Measurements from ENCODE around the gene TMEM171.

The TMEM171 gene

DNA sequence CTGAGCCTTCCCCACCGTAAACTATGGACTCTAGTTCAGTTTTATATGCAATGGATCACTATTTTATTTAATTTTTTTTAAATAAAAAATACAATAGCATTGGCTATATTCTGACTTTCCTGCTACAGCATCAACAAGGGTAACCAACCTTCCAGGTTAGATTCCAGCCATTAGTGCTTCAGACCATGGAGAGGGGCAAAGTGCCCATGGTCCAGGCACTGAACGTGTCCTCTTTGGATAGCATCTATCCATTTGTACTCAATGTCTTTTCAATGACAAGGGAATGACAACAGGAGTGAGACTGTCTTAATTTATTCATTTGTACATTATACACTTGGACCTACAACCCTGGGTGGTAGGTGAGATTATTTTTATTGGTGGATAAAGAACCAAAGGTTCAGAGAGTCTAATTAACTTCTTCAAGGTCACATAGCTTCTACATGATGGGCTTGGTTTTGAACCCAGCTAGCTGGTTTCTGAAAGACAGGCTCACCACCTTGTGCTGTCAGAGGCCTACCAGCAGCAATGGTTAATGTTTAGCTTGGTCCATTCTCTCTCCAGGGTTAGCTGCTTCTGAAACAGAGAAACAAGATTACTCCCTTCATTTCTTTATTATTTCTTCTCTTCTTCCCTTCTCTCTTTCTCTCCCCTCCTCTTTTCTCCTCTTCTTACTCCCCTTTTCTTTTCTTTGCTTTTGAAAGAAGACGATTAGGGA lies 11.5 kb downstream of the TMEM171 start:
- Mint-ChIP-seq H3K4me1 (ENCODE audit: low read depth) (peaks cover 2% of the 10 kb centered on the region), H3K27ac (no peak overlapping the region), H3K4me3 (no peak overlapping the region), H3K27me3 (peaks cover 26% of the 10 kb centered on the region), H3K9me3 (ENCODE audit: low read depth) (no peaks in the 10 kb centered on the region), H3K36me3 (no peaks in the 10 kb centered on the region)

DNA sequence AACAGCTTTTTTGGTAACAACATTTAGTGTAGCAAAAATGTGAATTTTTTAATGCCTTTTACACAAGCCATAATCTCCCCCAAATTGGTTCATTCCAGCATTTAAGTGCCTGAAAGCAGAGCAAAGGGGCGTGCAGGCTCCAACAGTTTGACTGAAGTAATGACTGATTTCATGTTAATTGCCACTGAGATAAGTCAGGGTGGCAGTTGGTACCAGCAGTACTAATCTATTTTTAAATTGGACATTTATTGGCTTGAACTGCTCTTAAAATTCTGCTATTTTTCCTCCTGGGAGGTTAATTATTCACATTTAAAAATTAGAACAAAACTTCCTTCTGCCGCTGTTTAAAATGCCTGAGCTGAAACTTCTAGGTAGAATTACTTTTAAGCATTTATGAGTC lies 12.4 kb downstream of the TMEM171 start:
- no peak overlapping the region for H3K4me3 Mint-ChIP-seq
- H3K27me3 Mint-ChIP-seq: peaks cover 34% of the 10 kb centered on the region
- H3K36me3 Mint-ChIP-seq: no peaks in the 10 kb centered on the region
- no peak overlapping the region for H3K27ac Mint-ChIP-seq
- peaks cover 2% of the 10 kb centered on the region for H3K4me1 Mint-ChIP-seq (ENCODE audit: low read depth)
- no peaks in the 10 kb centered on the region for H3K9me3 Mint-ChIP-seq (ENCODE audit: low read depth)

DNA sequence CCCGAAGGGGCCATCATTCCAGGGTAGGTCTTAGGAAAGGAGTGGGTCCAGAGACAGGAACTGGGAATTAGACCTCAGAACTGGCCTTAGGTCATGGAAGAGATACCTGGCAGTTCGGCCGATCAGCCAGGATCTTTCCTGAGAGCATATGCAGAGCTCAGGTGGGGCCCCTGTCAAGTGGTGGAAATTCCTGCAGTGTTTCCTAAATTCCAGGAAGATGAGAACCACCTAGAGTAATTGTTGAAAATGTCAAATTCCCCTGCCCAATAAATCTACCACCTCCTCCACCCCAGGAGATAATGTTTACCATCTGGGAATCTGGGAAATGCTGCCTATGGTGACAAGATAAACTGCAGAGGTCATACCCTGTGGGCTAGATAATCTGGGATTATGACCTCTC lies 14.6 kb downstream of the TMEM171 start:
- Mint-ChIP-seq H3K4me3 (no peak overlapping the region), H3K4me1 (ENCODE audit: low read depth) (peaks cover 2% of the 10 kb centered on the region), H3K27me3 (peaks cover 31% of the 10 kb centered on the region), H3K27ac (no peak overlapping the region), H3K36me3 (no peaks in the 10 kb centered on the region), H3K9me3 (ENCODE audit: low read depth) (no peaks in the 10 kb centered on the region)

DNA sequence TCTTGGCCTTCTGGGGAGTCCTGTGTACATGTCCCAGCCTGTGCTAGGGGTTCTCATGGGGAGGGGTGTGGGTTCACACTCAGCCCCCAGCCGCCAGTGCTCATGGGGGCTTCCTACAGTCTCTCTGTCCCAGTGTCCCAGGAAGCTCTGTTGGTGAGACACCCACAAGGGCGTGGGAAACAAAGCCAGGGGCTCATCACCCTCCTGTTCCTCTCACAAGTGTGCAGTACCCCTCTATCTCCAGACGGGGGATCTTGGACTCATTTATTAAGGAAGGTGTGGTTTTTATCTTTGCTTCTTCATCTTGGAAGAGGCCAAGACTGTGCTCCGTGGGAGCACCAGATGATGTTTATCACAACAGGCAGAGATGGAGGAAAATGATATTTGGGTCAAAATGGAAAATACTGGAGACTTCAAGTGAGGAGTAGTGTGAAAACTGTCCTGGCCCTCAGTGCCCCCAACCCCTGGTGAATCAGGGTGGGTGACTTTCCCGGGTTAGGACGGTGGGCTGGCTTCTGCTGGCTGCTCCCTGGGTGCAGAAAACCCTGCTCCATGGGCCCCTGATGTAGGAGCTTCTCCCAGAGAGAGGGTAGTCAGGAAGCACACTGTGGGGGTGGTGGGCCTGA lies 15.2 kb downstream of the TMEM171 start:
- Mint-ChIP-seq H3K4me3 (no peak overlapping the region), H3K27me3 (peaks cover 31% of the 10 kb centered on the region), H3K9me3 (ENCODE audit: low read depth) (no peaks in the 10 kb centered on the region), H3K27ac (no peak overlapping the region), H3K4me1 (ENCODE audit: low read depth) (peaks cover 2% of the 10 kb centered on the region), H3K36me3 (no peaks in the 10 kb centered on the region)

DNA sequence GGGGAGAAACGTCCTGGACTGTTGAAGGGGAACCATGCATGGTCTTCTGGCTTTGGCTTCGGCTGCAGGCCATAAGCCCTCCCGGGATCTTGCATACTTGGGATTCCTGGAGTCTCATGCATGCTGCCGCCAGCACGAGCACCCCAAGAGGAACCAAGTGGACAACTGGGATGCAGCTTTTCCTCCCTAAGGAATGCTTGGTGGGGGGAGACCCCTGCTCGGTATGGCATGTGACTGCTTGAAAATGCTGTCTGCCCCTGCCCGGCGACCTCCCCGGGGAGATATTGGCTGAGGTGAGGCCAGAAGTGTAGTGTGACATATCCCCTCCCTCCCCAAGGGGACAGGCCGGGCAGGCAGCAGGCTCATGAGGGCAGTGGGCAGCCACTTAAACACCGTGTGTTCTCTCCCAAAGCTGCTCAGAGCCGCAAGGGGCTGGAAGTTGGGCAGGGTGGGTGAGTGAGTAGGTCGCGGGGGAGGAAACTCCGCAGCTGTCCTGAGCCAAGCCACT lies 15.7 kb downstream of the TMEM171 start:
- Mint-ChIP-seq H3K9me3 (ENCODE audit: low read depth) (no peaks in the 10 kb centered on the region), H3K4me3 (no peak overlapping the region), H3K36me3 (no peaks in the 10 kb centered on the region), H3K27ac (no peak overlapping the region), H3K27me3 (peaks cover 33% of the 10 kb centered on the region), H3K4me1 (ENCODE audit: low read depth) (peaks cover 2% of the 10 kb centered on the region)

DNA sequence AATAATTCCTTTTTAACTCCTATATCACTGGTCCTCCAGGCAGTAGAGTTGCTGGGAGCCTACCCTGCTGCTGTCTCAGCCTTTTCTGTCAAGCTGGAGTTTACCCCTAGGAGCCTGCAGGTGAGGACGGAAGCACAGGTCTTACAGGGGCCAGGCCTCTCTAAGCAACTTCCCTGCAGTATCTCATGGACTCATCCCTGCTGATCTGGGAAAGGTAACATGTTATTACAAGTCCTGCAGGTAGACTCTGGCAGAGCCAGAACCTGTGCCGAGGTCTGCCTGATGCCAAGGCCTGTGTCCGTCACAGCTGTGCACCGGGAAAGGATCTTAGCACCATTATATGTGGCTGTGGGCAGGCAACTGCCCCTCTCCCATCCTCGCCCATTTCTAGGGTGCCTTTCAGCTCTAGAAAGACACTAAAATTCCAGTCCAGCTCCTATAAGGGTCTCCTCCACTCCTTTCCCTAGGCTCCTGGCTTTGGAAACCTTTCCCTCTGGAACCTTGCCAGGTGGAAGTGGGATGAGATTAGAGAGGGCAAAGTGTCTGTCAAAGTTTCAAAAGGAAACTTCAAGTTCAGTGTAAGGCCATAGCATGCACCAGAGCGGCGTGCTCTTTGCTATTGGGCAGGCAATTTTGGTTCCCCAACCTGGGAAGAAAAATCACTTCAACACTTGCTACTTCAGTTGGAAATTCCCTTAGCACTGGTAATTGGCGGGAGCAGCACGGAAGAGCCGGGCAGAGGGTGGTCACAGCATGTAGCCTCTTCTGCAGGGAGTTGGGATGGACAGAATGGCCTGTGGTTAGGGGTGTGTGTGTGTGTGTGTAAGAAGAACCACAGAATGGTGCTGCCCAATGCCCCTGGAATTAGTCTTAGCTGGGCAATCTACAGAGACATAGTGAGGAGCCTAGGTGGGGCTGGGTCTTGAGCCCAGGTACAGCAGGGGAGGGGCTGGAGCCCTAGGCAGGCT lies 17.5 kb downstream of the TMEM171 start:
- Mint-ChIP-seq H3K27me3 (peaks cover 40% of the 10 kb centered on the region), H3K4me1 (ENCODE audit: low read depth) (peaks cover 2% of the 10 kb centered on the region), H3K27ac (no peak overlapping the region), H3K9me3 (ENCODE audit: low read depth) (no peaks in the 10 kb centered on the region), H3K4me3 (no peak overlapping the region), H3K36me3 (no peaks in the 10 kb centered on the region)

DNA sequence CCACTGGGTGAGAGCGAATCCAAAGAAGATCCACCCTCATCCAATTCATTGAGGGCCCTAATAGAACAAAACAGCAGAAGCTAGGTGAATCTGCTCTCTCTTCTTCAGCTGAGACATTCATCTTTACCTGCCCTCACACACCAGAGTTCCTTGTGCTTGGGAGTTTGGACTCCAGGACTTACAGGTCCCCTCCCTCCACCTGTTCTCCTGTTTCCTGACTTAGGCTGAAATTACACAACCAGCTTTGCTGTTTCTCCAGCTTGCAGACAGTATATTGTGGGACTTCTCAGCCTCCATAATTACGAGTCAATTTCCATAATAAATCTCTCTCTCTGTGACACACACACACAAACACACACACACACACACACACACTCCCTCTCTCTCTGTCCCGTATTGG lies 19.1 kb downstream of the TMEM171 start:
- H3K9me3 Mint-ChIP-seq (ENCODE audit: low read depth): no peaks in the 10 kb centered on the region
- H3K4me1 Mint-ChIP-seq (ENCODE audit: low read depth): peaks cover 2% of the 10 kb centered on the region
- H3K36me3 Mint-ChIP-seq: no peaks in the 10 kb centered on the region
- H3K4me3 Mint-ChIP-seq: no peak overlapping the region
- peaks cover 47% of the 10 kb centered on the region for H3K27me3 Mint-ChIP-seq
- no peak overlapping the region for H3K27ac Mint-ChIP-seq

DNA sequence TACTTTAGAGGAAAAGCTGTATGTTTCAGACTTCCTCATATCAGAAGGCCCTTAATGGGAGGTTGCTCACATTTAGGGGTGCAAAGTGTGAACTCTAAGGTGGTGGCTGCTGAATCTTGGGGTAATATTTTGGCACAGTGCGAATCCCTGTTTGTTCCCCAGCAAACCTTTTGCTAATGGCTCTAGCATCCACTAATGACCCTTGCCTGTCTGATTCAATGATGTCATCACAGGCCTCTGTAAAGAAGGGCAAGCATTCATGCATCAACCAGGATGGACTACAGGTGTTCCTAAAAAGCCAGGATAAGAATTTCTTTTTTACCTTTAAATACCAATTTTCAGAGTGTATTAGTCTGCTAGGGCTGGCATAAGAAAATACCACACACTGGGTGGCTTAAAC lies 20.4 kb downstream of the TMEM171 start:
- Mint-ChIP-seq H3K4me3 (no peak overlapping the region), H3K4me1 (ENCODE audit: low read depth) (no peaks in the 10 kb centered on the region), H3K27me3 (peaks cover 49% of the 10 kb centered on the region)

DNA sequence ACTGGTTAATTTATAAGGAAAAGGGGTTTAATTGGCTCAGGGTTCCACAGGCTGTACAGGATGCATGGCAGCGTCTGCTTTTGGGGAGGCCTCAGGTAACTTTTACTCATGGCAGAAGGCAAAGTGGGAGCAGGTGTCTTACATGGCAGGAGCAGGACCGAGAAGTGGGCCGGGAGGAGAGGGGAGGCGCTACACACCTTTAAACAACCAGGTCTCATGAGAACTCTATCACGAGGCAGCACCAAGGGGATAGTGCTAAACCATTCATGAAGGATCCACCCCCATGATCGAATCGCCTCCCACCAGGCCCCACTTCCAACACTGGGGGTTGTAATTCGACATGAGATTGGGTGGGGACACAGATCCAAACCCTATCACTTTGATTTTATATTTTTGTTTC lies 21.7 kb downstream of the TMEM171 start:
- no peak overlapping the region for H3K4me3 Mint-ChIP-seq
- peaks cover 52% of the 10 kb centered on the region for H3K27me3 Mint-ChIP-seq
- no peak overlapping the region for H3K27ac Mint-ChIP-seq

More for the DNA sequence above, 20.4 kb downstream of the TMEM171 start:
- Mint-ChIP-seq H3K9me3 (ENCODE audit: low read depth) (no peaks in the 10 kb centered on the region), H3K36me3 (peaks cover 2% of the 10 kb centered on the region), H3K27ac (no peak overlapping the region)

DNA sequence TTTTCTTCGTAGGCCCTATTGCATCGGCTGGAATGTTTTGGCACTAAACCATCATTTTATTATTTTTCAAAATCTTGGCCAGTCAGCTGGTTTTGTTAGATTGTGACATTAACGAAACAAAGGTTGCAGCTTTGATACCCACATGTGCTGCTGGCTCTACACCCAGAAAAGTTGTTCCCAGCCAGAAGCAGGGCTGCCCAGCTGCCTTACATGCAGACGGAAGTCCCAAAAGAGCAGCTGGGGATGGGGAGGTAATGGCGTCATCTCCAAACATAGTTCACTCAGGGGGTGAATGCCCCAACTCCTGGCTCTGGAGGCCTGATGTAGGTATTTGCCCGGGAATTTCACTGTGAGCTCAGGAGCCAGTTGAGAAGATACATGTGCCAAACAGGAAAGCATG lies 23.3 kb downstream of the TMEM171 start:
- Mint-ChIP-seq H3K9me3 (ENCODE audit: low read depth) (no peaks in the 10 kb centered on the region), H3K4me3 (no peak overlapping the region), H3K27ac (no peak overlapping the region), H3K27me3 (peaks cover 40% of the 10 kb centered on the region), H3K4me1 (ENCODE audit: low read depth) (no peaks in the 10 kb centered on the region), H3K36me3 (peaks cover 4% of the 10 kb centered on the region)

More for the DNA sequence above, 21.7 kb downstream of the TMEM171 start:
- no peaks in the 10 kb centered on the region for H3K9me3 Mint-ChIP-seq (ENCODE audit: low read depth)
- H3K36me3 Mint-ChIP-seq: peaks cover 4% of the 10 kb centered on the region
- no peaks in the 10 kb centered on the region for H3K4me1 Mint-ChIP-seq (ENCODE audit: low read depth)

DNA sequence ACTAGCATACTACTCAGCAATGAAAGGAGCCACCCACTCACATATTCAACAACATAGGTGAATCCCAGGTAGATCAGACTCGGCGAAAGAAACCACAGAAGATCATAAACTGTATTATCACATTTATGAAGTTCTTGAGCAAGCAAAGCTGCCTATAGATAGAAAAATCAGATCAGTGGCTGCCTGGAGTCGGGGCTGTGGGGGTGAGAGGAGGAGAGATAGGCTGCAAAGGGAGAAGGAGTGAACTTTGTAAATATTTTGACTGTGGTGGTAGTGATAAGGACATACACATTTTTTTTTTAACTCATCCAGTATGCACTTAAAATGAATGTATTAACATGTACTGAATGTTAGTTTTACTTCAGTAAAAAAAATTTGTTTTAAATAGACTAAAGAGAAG lies 29.2 kb downstream of the TMEM171 start:
- peaks cover 4% of the 10 kb centered on the region for H3K36me3 Mint-ChIP-seq
- no peak overlapping the region for H3K4me3 Mint-ChIP-seq
- no peak overlapping the region for H3K27ac Mint-ChIP-seq
- no peaks in the 10 kb centered on the region for H3K9me3 Mint-ChIP-seq (ENCODE audit: low read depth)
- H3K4me1 Mint-ChIP-seq (ENCODE audit: low read depth): no peaks in the 10 kb centered on the region
- peaks cover 49% of the 10 kb centered on the region for H3K27me3 Mint-ChIP-seq

DNA sequence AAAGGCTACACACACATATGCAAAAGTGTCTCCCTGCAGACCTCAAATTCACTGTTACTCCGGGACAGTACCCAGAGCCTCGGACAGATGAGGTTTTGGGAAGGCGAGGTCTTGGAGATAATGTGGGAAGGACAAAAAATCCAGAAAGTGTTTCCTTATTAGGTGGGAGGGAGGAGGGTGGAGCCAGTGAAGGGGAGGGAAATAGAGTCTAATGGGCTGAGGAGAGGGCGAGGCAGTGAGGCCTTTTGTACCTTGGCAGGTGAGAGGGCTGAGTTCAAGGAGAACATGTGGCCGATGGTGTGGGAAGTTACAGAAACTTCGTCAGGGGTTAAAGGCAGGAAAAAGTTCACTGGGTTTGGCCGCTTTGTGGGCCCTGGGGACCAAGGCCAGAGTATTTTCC lies 30.5 kb downstream of the TMEM171 start:
- H3K27ac Mint-ChIP-seq: no peak overlapping the region
- H3K9me3 Mint-ChIP-seq (ENCODE audit: low read depth): no peaks in the 10 kb centered on the region
- H3K36me3 Mint-ChIP-seq: peaks cover 2% of the 10 kb centered on the region
- H3K27me3 Mint-ChIP-seq: peaks cover 47% of the 10 kb centered on the region
- no peak overlapping the region for H3K4me3 Mint-ChIP-seq
- no peaks in the 10 kb centered on the region for H3K4me1 Mint-ChIP-seq (ENCODE audit: low read depth)

DNA sequence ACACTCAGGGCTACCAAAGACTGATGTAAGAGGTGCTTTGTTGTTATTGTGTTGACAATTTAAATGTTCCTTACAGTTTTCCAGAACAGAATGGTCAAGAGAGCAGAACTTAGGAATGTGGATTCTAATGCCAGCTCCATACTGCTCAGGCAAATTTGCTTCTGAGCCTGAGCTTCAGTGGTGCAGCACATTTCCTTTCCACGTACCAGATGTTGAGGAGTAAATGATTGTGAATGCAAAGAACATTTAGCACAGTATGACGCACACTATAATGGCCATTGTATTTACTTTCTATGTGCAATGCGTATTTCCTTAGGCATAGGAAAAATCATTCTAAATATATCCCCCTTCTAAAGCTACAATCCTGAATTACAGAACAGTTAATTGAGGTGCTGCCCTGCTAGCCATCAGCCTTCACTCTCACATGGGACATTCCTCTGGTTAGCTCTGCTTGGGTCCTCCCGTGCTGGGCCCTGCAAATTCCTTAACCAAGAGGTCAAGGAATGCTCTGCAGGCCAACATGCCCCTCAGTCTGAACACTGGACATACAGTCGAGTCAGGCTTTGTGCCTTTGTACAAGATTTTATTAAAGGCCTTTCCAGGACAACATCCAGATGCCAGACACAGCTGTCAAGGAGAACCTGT lies 31.5 kb downstream of the TMEM171 start:
- Mint-ChIP-seq H3K27ac (no peak overlapping the region), H3K9me3 (ENCODE audit: low read depth) (no peaks in the 10 kb centered on the region), H3K27me3 (peaks cover 50% of the 10 kb centered on the region), H3K4me3 (no peak overlapping the region), H3K4me1 (ENCODE audit: low read depth) (no peaks in the 10 kb centered on the region), H3K36me3 (no peaks in the 10 kb centered on the region)
